HG03571 (cell line): ENCODE measurements around the gene GRAMD4.

Source experiments
- ATAC-seq: cut with Tn5 transposase; IDR thresholded peaks from one replicate; pipeline ENCODE4 v1.9.1; 2021; ENCODE audit not compliant: unreplicated experiment

Gene GRAMD4

GRCh38 chr22:46596032-46596441 lies 24.1 kb upstream of the GRAMD4 start:
- ATAC-seq, result no peak

GRCh38 chr22:46596819-46597218 lies 23.4 kb upstream of the GRAMD4 start:
- no peak for ATAC-seq

- ATAC-seq, result no peak
Measured at GRCh38 chr22:46598224-46598623, 22.0 kb upstream of the GRAMD4 start.

GRCh38 chr22:46598737-46599424 lies 21.3 kb upstream of the GRAMD4 start:
- no peak for ATAC-seq

GRCh38 chr22:46600273-46600796 lies 19.9 kb upstream of the GRAMD4 start:
- no peak for ATAC-seq

DNA sequence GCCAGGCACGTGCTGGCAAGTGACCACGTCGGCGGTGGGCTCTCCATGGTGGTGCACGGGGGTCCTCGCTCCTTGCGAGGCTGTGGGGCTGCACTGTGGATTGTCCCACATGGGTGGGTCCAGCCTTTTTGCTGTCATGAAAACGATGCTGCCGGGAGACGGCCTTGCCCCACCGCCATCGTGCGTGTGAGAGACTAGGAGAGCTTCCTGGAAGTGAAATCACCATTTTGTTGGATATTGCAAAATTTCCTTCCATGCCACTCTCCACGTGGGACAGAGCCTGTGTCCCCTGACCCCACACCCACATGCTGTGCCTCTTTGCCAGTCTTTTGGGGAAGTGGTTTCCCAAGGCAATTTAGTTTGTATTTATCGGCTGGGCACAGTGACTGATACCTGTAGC lies 18.2 kb upstream of the GRAMD4 start:
- ATAC-seq, result no peak

DNA sequence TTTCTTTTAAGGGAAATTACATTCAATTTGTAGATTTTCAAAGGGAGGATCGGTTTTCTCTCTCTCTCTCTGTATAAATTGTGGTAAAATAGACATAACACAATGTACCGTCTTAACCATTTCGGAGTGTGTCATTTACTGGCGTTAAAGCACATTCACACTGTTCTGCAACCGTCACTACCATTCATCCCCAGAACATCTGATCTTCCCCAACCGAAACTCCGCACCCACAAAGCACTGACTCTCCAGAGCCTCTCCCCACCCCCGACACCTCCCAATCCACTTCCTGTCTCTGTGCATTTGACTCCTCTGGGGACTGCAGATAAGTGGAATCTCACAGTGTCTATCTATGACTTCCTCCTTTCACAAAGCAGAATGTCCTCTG lies 15.9 kb upstream of the GRAMD4 start:
- ATAC-seq, result no peak

DNA sequence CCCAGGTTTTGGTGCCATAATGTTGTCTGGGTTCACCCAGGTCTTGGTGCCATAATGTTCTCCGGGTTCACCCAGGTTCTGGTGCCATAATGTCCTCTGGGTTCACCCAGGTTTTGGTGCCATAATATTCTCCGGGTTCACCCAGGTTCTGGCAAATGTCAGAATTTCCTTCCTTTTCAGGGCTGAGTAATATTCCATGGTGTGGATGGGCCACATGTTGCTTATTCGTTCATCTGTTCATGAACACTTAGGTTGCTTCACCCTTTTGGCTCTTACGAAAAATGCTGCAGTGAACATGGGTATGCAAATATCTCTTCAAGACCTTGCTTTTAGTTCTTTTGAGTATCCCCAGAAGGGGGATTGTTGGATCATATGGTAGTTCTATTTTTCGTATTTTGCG lies 15.1 kb upstream of the GRAMD4 start:
- no peak for ATAC-seq

DNA sequence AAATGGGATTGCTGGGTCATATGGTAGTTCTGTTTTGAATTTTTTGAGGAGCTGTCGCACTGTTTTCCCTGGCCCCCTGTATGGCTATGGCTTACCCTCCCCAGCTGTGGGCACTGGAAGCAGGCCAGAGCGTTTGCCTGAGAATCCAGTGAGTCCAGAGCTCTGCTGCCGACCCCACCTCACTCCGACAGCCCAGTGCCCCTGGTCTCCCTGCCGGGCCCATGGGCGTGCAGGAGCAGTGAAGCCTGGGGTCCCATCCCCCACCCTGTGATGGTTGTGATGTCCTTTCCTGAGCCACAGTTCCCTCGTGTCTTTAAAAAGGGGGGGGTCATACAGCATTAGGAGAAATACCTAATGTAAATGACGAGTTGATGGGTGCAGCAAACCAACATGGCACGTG lies 13.3 kb upstream of the GRAMD4 start:
- no peak for ATAC-seq

DNA sequence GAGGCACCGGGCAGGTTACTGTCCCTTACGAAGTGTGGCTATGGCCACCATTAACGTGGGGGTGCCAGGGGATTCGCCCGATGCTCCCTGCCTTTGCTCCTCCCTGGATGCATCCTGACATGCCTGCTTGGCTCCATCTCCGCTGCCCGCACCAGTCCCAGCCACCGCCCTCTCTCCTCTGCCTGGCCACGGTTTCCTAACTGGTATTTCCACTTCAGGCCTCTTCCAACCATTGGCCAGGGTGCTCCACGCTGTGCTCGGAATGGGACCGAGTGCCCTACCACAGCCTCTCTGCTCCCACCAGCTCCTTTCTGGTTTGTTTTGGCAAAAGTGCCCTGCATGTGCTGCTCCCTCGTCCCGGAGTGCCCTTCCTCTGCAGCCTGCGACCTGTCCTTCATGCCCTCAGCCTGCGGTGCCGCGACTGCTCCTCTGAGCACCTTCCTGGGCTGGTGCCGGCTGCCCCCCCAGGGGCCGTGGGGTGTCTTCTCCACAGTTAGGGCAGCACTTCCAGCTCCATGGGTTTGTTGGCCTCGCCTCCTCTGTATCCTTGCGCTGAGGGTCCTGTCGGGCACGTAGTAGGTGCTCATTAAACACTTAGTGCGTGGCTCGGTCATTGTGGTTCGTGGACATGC lies 12.6 kb upstream of the GRAMD4 start:
- ATAC-seq, result no peak

- no peak for ATAC-seq
Measured at GRCh38 chr22:46609175-46609690, 11.0 kb upstream of the GRAMD4 start.

DNA sequence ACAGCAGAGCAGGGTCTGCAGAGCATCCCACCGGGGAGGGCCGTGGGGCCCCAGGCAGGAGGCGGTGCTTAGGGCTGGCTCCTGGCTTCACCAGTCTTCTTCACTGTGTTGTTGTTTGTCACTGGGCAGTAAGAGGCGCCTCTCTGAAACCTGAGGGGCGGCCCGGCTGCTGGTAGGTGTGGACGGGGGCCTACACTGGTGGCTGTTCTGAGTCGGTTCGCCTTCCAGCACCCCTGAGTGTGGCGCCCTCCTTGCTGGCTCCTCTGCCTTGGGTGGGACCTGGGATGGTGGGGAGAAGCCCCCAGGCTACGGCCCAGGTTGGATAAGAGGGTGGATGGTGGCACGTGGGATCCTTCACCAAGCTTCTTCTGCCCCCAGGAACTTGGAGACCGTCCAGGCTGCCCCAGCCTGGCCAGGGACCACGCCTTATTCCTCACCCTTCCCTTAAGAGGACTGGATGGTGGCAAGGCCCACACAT lies 10.4 kb upstream of the GRAMD4 start:
- no peak for ATAC-seq

- no peak for ATAC-seq
Measured at GRCh38 chr22:46610356-46610755, 9.8 kb upstream of the GRAMD4 start.

DNA sequence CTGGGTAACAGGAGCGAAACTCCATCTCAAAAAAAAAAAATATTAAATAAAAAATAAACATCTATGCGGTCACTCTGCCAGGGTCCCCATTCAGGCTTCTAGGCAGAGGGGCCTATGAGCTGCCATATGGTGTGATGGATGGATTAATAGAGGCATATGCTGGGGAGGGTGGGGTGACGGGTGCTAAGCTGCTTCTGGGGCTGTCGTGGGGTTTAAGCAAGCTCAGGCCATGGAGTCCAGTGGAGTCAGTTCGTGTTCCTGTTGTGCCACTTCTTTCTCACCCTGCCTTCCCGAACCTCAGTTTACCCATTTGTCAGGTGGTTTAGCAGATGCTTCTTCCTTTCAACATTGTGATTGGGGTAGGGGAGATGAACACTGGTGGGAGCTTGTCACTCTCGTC lies 9.0 kb upstream of the GRAMD4 start:
- ATAC-seq, result no peak

GRCh38 chr22:46612341-46612903 lies 7.8 kb upstream of the GRAMD4 start:
- ATAC-seq, result no peak

DNA sequence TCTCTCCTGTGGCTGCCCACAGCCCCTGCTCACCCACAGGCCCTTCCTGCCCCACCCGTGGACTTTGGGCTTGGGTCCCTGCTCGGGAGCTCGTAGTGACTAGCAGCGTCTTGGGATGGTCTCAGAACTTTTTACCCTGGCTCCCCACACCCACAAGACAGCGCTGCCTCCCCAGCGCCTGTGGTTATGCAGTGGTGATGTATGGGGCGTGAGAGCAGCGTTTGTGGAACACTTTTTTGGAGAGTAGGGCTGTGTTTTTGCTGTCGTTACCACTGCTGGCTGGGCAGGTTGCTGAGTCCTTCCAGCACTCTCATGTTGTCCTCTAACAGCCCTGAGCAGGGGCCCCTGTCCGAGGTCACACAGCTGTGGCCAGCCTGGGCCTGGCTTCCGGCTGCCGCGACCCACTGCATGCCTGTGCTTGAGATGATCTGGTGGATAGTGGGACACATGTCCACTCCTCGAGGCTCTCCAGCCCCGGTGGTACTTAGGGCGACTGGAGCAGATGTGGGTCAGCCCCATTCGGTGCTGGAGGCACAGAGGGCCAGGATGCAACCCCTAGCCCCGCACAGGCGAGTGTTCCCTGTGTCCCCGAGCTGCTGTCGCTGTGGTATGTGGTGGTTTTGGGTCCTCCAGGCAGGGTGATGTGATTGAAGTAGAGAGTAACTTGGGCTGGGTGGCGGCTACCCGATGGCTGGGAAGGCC lies 7.1 kb upstream of the GRAMD4 start:
- no peak for ATAC-seq

GRCh38 chr22:46613606-46614021 lies 6.6 kb upstream of the GRAMD4 start:
- no peak for ATAC-seq

- no peak for ATAC-seq
Measured at GRCh38 chr22:46614025-46614931, 5.9 kb upstream of the GRAMD4 start.

GRCh38 chr22:46617207-46617985 lies 2.8 kb upstream of the GRAMD4 start:
- no peak for ATAC-seq
